HG03045 (cell line): ENCODE measurements around the gene HSPBP1.

ENCODE experiments used
- ATAC-seq: cut with Tn5 transposase; IDR thresholded peaks from one replicate; pipeline ENCODE4 v1.9.1; 2021; ENCODE audit warnings: mild to moderate bottlenecking, moderate library complexity; ENCODE audit not compliant: unreplicated experiment

HSPBP1 gene

DNA sequence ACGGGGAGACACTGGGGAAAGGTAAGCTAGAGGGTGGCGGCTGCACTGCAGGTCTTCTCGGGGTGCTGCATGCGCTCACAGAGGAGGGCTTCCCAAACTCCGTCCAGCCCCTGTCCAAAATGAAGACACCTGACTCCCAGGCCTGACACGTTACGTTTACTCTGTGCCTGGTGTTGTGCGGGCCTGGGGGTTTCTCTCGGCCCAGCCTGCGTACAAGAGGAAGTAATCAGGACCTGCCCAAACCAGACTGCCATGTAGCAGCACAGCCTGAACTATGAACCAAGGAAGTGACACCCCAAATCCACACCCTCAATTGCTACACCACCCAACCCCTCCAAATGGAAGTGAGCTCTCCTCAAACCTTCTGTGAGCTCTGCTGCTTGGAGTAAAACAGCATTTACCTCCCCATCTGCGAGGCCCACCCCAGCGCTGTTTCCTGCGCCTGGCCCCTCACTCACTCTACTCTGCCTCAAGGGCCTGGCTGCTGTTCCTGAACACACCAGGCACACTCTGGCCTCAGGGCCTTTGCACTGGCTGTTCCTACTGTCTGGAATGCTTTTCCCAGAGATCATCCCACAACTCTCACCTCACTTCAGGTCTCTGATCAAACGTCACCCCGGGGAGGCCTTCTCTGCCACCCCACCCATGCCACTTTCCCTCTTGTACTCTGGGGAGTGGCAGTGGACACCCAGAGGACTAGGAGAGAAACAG is 3.0 kb downstream of the HSPBP1 start:
- ATAC-seq = no peak

DNA sequence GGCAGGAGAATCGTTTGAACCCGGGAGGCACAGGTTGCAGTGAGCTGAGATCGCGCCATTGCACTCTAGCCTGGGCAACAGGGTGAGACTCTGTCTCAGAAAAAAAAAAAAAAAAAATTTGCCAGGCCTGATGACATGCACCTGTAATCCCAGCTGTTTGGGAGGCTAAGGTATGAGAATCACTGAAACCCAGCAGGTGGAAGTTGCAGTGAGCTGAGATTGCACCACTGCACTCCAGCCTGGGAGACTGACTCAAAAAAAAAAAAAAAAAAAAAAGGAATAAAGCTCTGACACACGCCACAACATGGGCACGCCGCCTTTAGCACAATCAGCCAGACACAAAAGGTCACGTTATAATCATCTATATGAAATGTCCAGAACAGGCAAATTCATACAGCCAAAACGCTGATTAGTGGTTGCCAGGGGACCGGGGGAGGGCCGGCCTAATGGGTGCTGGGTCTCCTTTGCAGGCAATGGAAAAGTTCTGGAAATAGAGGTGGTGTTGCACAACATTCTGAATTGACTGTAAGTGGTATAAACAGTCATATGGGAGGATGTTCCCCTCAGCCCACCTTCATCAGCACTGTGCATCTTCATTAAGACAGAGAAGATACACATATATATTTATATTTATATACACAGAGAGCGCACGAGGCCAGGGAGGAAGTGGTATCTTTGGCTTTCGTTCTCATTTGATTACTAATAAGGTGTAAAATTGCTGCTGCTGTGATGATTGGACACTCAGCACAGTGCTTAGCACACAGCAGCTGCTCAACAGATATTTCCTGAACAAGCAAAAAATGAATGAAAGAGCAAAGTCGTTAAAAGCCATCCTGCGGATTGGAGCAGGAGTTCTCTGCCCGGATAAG is 3.8 kb downstream of the HSPBP1 start:
- no peak for ATAC-seq

DNA sequence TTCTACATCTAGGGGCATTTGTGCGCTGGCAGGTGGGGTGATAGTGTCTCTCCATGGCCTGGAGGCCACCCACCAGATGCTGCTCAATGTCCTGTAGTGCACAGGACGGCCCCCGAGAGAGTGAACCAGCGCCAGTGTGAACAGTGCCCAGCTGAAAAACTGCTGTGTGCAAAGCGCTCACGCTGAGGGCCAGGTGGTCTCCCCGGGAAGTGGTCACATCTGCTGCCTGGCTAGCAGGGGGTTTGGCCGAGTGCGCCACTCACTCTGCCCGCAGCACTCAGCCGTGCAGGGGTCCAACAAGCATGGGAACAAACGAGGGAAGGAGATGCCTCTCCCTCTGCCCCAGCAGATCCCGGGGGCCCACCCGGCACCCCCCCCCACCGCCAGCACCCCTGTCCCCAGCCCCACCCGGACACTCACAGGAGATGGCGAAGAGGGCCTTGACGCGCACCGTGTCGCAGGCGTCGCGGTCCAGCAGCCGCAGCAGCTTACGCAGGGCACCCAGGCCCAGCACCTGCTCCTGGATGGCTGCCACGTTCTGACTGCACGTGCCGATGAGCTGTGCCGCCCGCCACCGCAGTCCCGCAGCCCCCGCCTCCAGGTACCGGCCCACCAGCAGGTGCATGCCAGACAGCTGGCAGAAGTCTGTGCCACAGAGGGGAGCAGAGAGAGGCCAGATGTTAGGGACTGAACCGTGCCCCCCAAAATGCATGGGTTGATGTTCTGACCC is 5.8 kb downstream of the HSPBP1 start:
- ATAC-seq = no peak

DNA sequence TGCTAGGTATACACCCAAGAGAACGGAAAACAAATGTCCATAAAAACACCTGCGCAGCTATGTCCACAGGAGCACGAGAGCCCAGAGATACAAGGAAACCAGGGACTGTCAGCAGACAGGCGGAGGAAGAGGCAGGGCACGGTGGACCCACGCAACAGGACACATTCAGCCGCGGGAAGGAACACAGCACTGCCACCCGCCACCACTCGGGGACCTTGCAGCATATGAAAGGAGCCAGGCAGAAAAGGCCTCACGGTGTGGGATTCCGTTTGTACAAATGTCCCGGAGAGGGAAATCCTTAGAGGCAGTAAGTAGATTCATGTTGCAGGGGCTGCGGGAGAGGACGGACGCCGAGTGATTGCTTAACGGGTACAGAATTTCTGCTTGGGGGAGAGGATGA is 7.8 kb downstream of the HSPBP1 start:
- ATAC-seq = no peak

DNA sequence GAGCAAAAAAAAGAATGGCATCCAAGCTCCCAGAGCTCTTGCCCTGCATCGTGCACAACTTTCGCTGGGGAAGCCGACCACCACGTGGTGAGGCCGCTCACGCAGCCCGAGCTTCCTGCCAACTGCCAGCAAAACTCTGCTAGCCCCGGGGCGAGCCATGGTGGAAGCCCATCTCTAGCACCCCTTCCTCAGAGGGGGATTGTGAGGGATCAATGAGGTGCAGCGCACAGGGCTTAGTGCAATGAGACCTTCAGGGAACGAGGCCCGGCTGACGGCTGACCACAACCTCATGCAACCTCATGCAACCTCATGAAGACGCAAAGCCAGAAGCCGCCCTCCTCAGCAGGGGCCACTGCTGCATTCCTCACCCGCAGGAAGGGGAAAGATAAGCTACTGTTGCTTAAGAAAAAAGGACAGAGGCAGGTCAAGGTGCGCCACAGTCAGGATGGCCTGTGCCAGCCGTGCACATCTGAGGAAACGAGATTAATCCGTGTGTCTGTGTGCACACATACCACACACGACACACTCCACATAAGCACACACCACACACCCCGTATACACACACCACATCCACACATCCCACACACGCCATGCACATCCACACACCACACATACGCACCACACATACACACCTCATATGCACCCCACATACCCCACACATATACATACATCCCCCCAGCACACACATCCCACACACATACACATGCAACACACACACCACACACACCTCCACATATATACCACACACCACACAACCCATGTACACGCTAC is 9.6 kb downstream of the HSPBP1 start:
- no peak for ATAC-seq

DNA sequence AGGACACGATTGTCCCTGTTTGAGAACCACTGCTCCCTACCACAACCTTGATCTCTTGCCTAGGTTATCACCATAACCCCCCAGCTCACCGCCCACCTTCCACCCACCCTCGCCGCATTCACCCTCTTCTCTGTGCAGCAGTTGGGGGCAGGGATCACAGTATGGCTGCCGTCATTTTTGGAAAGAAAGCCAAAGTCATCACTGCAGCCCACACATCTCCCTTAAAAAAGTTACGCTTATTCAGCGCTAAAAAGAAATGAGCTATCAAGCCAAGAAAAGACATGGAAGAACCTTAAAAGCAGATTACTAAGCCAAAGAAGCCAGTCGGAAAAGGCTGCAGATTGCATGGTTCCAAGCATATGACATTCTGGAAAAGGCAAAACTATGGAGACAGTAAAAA is 10.6 kb downstream of the HSPBP1 start:
- ATAC-seq = no peak

DNA sequence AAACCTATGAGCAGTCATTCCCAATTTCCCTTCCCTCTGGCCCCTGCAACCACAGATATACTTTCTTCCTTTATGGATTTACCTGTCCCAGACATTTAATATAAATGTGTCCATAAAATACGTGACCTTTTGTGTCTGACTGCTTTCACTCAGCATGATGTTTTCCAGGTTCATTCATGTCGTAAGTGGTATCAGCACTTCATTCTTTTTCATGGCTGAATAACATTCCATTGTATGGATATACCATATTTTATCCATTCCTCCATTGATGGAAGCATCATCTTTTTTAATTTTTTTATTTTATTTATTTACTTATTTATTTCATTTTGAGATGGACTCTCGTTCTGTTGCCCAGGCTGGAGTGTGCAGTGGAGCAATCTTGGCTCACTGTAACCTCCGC is 13.1 kb downstream of the HSPBP1 start:
- no peak for ATAC-seq

DNA sequence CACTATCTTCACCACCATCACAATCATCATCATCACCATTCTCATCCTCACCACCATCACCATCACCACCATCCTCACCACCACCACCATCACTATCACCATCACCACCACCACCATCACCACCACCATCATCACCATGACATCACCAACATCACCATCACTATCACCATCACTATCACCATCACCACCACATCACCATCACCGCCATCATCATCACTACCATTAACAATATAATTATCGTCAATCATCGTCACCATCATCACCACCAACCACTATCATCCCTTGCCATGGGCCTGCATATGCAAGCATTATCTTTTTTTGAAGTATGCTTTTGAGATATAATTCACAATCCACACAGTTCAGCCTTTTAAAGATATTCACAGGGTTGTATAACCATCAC is 13.5 kb downstream of the HSPBP1 start:
- no peak for ATAC-seq

DNA sequence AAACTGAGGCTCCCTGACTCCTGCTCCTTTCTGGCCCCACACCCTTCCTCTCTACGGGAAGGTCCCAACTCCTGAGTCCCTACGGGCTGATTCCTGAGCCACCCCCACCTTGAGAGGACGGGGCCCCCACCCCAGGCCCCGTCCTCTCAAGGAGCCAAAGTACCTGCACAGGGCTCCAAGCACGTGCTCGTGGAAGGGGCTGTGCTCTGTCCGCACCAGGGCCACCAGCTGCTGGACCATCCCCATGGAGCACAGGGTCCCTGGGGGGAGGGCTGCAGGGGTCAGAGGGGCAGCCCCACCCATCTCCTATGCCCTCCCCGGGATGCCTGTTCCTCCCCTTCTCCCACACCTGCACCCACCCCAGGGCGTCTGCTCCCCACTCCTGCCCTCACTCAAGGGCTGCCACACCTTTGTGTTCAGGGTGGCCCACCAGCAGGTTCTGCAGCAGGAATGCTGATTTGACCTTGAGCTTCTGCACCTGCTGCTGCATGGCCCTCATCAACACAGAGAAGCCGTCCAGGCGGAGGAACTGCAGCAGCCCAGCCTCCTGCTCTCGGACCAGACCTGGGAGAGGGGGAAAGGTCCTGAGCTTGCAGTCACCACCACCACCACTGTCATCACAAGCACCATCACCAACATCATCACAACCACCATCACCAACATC is 14.1 kb downstream of the HSPBP1 start:
- no peak for ATAC-seq

DNA sequence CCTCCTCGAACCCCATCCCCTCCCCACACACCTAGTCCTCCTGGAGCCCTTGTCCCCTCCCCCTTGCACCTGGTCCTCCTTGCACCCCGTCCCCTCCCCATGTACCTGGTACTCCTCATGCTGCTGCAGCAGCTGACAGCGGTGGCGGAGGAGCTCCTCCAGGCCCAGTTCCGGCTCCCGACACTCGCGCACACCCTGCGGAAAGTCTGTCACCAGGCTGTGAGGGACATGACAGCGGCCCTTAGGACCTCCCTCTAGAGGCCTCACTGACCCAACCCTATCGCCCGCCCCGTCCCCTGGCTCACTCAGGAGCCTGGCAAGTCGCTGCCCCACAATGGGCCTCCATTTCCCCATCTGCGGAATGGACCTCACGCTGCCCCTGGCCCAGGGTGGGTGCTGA is 14.7 kb downstream of the HSPBP1 start:
- no peak for ATAC-seq

DNA sequence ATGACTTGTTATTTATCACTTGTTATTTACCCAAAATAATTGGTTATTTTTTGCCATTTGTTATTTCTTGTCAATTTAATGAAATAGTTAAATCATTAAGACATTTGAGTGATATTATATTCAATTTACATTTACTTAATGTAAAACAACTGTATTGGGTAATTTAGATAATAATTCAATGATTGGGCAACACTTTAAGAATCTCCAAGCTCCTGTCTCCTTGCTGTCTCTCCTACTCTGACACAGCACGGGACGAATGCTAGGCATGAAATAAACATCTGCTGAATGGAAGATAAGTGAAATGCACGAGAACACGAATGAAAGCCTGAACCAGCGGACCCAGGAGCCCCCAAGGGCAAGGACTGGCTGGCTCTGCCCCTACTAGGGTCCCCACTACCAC is 15.4 kb downstream of the HSPBP1 start:
- ATAC-seq = no peak

DNA sequence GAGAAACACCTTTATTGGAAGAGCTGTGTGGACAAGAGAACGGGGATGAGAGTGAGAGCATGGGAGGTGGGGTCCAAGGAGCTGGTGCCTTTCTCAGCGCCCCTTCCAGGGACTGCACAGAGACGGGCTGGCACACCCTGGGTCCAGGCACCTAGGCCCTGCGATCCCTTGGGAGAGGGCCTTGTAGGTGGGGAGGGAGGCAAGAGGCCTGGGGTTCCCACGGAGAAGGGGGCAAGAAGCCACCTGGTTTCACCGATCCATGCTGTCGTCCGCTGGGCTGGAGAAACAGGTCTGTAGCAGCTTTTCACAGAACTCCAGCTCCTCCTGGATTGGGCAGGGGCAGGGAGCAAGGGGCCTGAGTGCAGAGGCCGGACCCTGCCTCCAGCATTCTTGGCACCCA is 17.6 kb downstream of the HSPBP1 start:
- ATAC-seq = no peak

DNA sequence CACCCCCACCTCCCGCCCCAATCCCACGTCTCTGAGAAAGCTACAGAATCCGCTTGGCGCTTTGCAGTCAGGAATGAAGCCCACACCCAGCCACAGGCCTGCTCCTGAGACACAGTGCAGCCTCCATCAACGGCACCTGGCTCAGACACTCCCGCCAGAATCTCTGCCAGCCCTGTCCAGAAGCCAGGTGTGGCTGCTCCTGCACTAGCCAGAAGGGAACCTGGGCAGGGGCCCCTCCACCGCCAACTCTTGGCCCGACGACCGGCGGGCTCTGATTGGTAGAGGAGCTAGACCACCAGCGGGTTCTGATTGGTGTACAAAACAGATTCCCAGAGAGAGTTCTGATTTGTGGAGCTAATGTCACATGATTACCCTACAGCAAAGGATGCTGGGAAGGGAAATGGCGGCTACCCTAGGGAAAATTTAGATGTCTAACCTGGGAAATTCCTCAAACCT is 18.2 kb downstream of the HSPBP1 start:
- no peak for ATAC-seq

DNA sequence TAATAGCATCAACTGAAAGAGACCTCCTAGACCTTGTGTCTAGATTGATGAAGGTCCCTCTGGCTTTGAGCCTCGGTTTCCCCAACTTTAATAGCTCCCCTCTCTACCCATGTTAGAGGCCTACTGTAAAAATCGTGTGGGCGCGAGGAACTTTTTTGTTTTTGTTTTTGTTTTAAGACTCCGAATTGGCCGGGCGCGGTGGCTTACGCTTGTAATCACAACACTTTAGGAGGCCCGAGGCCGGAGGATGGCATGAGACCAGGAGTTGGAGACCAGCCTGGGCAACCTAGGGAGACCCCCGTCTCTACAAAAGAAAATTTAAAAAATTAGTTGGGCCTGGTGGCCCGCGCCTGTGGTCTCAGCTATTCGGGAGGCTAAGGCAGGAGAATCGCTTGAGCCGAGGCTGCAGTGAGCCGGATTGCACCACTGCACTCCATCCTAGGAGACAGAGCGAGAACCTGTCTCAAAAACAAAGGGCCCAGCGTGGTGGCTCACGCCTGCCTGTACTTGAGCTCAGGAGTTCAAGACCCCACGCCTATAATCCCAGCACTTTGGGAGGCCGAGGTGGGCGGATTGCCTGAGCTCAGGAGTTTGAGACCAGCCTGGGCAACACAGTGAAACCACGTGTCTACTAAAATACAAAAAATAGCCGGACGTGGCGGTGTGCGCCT is 20.2 kb downstream of the HSPBP1 start:
- ATAC-seq = no peak

DNA sequence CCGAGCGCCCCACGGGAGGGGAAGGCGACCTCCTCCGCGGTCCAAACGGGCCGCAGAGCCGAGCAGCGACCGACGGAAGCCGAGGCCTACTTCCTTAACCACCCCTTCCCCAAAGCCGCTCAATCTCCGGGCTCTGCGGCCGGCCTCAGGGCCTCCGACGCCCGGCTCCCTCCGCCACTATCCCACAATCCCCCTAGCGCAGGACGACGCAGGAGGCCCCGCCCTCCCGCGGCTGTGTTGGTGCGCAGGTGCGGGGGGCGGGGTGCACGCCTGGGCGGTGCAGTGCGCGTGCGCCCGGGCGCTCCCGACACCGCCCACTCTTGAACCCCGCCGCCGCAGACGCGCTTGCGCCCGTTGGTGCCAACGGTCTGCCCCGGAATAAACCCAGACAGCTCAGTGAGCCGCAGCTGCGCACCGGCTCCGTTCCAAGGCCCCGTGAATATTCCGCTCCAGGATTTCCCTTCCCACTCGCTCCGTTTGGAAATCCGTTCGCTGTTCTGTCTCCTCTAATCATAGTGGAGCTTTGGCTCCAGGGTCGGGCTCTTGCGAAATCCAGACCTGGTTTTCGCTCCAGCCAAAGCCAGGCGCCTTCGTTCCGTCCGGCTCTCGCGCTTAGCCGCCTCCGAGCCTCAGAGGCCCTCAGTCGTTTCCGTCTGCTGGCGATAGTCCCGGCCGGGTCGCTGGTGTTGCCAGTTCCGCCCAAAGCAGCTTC is 20.9 kb downstream of the HSPBP1 start, which contains the start of gene PPP6R1:
PPP6R1 (minus strand) TSS at position 190 of the 712 bp plus-strand sequence. CDS start 11,914 bp downstream, outside the sequence.
- ATAC-seq = peak; percentile 76

DNA sequence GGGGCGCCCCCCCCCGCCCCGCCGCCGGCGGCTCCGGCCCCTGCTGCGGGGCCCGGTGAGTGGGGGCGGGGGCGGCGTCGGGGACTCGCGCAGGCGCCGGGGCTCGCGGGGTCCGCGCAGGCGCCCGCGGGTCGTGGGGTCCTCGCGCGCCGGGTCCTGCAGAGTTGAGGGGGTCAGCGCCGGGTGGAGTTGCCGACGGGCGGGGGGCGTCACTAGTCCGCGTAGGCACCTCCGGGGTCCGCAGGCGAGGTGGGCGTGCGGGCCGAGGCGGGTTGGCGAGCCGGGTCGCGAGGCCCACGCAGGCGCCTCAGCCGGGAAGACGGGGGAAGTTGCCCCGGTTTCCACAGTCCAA is 21.5 kb downstream of the HSPBP1 start:
- ATAC-seq = peak; percentile 16

DNA sequence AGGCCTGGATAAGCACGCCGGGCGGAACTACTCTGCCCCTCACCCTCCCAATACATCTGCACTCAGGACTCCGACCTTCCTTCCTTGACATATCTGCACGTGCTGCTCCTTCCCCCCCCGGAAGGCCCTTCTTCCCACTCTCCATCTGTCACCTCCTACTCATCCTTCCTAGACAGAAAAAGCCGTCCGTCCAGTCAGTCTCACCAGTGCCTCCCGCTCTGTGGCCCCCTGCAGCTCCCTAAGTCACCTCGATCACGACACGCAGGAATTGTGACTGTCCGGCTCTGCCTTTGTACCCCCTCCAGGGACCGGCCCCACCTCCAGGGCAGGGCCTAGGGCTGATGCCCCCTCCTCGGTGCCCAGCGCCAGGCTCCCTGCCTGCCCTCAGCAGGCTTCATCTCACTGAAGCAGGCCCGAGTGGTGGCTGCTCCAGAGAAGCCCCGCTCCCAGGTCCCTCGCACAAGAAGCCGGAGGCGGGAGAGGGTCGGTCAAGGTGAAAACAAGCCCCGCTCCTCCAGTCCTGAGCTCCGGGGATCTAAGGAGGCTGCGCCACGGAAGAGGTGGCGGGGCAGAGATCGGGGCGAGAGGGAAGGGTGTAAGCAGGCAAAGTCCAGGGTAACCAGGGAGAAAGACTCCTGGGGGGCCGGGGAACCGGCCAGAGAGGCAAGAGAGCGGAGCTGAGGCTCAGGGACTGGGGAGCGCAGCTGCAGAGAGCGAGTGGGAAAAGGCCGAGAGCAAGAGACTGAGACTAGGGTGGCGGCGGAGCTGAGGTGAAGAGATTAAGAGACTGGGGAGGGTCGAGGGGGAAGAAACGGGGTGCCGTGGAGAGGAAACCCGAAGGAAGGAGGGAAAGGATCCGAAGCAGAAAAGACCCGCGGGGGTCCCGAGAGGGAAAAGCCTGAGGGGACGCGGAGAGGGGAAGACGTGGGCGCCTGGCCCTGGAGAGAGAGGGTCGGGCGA is 22.2 kb downstream of the HSPBP1 start:
- no peak for ATAC-seq
